Tibial nerve (tissue), 3 donors: ENCODE measurements around the gene CFAP45.

ENCODE experiments used
- CTCF ChIP-seq, 5 experiments: fragments of 200-600 bp in 3 of 5; fragments of 450-650 bp in 2 of 5; sonication (generic) in 3 of 5; IDR thresholded peaks; one replicate each; pipeline ENCODE4 v1.5.1; 2016 to 2019; ENCODE audit warnings: antibody characterized with exemption in 5 of 5, mild to moderate bottlenecking in 3 of 5, moderate library complexity in 2 of 5
- POLR2A ChIP-seq, 2 donors: fragments of 450-650 bp; IDR thresholded peaks; one replicate each; pipeline ENCODE4 v1.6.1; 2017; ENCODE audit warnings: antibody characterized with exemption in 2 of 2, mild to moderate bottlenecking in 2 of 2, moderate library complexity in 2 of 2

DNA sequence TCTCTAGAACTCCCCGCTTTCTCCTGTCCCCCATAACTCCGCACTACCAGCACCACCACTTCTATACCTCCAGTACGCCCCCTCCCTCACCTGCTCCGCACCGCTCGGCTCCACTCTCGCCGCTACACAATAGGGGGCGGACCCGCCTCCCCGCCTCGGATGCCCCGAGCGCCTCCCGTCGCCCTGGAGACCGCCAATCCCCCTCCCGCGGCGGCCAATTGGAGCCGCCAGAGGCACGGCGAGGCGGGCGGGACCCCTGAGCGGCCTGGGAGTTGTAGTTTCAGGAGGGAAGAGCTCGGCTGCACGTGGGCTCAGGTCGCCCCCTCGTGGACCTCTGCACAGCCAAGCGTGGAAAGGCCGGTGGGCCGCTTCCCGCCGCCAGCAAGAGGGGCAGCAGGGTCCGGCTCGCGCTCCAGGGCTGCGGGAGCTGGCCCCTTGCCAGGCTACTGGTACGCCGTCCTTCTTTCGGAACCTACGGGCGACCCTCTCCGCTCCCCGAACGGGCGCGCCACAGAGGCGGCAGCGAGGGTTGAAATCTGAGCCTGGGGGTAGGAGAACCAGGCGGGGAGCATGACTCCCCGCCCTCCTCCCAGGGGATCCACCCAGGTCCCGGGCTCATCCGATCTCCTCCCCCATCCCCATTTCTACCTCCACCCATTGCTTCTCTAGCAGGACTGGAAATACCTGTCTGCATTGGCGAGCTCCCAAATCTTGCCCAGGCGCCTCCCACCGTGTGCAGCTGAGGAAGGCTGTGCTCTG is 45.7 kb upstream of the CFAP45 start, which contains the start of gene IGSF9:
- TF ChIP-seq POLR2A (IDR thresholded peaks at IDR 0.05) (no peak), CTCF (IDR thresholded peaks at IDR 0.05) (peak; percentile 27 to 75 (median 43))
